OCI-LY1 (cell line): ENCODE data around the gene AIMP1.

Experiments used
- CTCF ChIP-seq: fragments of 200-600 bp; sonication (generic), shearing (Covaris generic); IDR thresholded peaks from 2 replicates; pipeline ENCODE4 v1.5.1; 2017; ENCODE audit warnings: mild to moderate bottlenecking, antibody characterized with exemption, low read length, moderate library complexity, mixed read lengths
- EZH2 ChIP-seq: fragments of 200-600 bp; sonication (generic), shearing (Covaris generic); IDR thresholded peaks from 2 replicates; pipeline ENCODE4 v1.8.0; 2017; ENCODE audit warnings: borderline replicate concordance, mixed run types, mild to moderate bottlenecking, antibody characterized with exemption, low read length, moderate library complexity, mixed read lengths

DNA sequence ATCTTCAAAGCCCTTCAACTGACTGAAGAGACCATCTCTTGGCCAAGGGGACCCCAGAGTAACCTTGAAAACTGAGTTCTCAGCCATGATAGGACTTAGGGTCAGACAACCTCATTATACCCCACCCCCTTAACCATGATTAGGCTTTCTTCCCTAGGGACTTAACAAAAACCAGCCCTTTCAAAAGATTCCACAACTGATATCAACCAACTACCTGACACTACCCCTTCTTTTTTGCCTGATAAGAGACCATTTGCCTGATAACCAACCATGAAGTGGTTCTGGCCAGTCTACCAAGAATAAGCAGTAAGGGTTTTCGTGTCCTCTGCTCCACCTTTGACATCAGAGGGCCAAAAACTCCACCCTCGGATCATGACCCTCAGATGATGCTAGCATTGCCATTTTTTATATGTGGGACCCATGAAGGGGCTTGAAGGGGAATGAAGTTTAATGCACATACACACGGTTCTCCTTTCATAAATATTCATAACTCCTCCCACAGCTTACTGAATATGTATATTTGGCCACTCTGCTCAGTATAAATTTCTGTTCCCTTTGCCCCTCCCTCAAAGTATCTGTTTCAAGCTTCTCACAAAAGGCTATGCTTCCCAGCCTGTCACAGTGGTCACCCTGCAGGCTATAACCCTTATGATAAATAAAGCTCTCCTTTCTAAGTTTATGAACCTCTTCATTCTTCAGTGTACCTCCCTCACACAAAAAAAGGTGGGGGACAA lies 12.6 kb upstream of the AIMP1 start:
- TF ChIP-seq CTCF (no peak), EZH2 (no peak)
